Vagina (tissue), 2 donors: ENCODE results near the gene MSI2. TPM values are rescaled to one million over a fixed set of nuclear protein-coding genes. Genes with fewer than 3 reads are reported as not detected.

Experiments used
- DNase-seq, 2 donors: peaks; one replicate each; pipeline ENCODE4 v3.0.0-alpha.2; 2017; ENCODE audit errors: extremely low spot score in 2 of 2
- H3K27ac ChIP-seq: fragments of 200-600 bp; sonication (generic); one replicate; pipeline ENCODE4 v1.5.1; 2019
- H3K27me3 ChIP-seq: fragments of 200-600 bp; sonication (generic); one replicate; pipeline ENCODE4 v1.5.1; 2019
- H3K36me3 ChIP-seq, 2 donors: fragments of 200-600 bp; sonication (generic); one replicate each; pipeline ENCODE4 v1.5.1; 2017 to 2019
- H3K4me1 ChIP-seq: fragments of 200-600 bp; sonication (generic); one replicate; pipeline ENCODE4 v1.5.1; 2019
- H3K4me3 ChIP-seq, 2 donors: fragments of 200-600 bp; sonication (generic); 1 replicate in 1 of 2; 2 replicates in 1 of 2; pipeline ENCODE4 v1.5.1; 2016 to 2019
- H3K9me3 ChIP-seq: fragments of 200-600 bp; sonication (generic); one replicate; pipeline ENCODE4 v1.5.1; 2019
- CTCF ChIP-seq, 3 experiments: fragments of 450-650 bp in 2 of 3; fragments of 200-600 bp in 1 of 3; sonication (generic) in 1 of 3; IDR thresholded peaks; one replicate each; pipeline ENCODE4 v1.5.1; 2017 to 2019; ENCODE audit warnings: antibody characterized with exemption in 3 of 3, mild to moderate bottlenecking in 2 of 3, moderate library complexity in 2 of 3
- POLR2A ChIP-seq, 2 donors: fragments of 450-650 bp; IDR thresholded peaks; one replicate each; pipeline ENCODE4 v1.6.1; 2017; ENCODE audit warnings: antibody characterized with exemption in 2 of 2, mild to moderate bottlenecking in 2 of 2, moderate library complexity in 2 of 2
- POLR2AphosphoS5 ChIP-seq, 2 donors: sonication (generic); formaldehyde crosslinking; IDR thresholded peaks; one replicate each; pipeline ENCODE4 v1.9.0; 2017; ENCODE audit warnings: antibody characterized with exemption in 2 of 2, mild to moderate bottlenecking in 2 of 2, low read depth in 1 of 2; ENCODE audit not compliant: insufficient read depth in 1 of 2
- intact Hi-C: fragments of 100-400 bp; cut with DNase I; formaldehyde crosslinking; loops from one replicate; pipeline ENCODE4 v1.15.1; 2023
- total RNA-seq: library from RNA; depleted of rRNA; stranded (reverse); fragments of >200 nt; gene quantifications from one replicate; pipeline ENCODE4 v1.2.3, GENCODE V29; 2016

MSI2 gene
- total RNA-seq, 1 donor from 2014 or later, result 27.3 TPM

DNA sequence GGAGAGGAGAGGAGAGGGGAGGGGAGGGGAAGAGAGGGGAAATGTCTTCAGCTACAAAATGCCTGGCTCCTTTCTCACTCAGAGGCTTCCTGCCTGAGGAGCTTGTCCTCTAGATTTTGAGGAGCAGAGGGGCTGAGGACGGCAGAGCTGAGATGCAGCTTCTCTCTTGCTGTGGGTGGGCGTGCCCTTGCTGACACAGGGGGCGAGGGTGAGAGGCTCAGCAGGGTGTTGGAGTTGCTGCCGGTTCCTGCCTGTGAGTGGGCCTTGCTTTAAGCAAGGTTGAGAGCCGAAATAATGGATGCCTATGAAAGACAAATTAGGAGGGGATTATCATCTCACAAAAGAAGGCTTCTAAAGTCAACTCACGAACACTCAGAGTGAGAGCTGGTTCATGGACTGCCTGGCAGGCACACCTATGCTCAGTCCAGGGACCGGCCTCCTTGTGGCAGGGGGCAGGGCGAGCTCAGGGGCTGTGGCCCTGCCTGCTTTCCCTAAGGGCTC lies 215.6 kb downstream of the MSI2 start:
- H3K36me3 ChIP-seq, result no peaks in the 10 kb centered on the region
- intact Hi-C loops, result no loop called here
- no peak overlapping the region for H3K27ac ChIP-seq
- peaks cover 15% of the 10 kb centered on the region for H3K4me1 ChIP-seq
- no peaks in the 10 kb centered on the region for H3K9me3 ChIP-seq
- DNase-seq, result no peak
- no peak overlapping the region for H3K4me3 ChIP-seq
- H3K27me3 ChIP-seq, result no peaks in the 10 kb centered on the region
- no peak for TF ChIP-seq POLR2AphosphoS5 (IDR thresholded peaks at IDR 0.05; ENCODE audit: insufficient read depth in 1 of 2, low read depth in 1 of 2)

DNA sequence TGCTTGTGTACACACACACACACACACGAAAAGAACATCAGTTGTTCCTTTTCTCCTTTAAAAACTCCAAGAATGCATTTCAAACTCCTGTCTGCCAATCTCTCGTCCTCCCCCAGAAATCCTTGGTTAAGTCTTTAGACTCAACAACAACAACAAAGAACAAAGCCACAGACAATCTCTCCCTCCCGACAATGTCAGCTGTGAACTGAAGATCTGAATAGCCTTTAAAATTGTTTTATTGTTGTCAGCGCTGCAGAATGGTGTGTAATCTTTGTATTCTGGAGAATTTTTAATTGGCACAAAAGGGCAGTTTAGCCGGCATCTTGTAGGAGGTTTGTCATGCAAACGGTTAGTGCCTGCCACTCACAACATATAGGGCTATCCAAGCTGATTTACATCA lies 219.5 kb downstream of the MSI2 start:
- Histone ChIP-seq H3K4me3 (no peak overlapping the region), H3K36me3 (no peaks in the 10 kb centered on the region), H3K27ac (no peak overlapping the region), H3K27me3 (no peaks in the 10 kb centered on the region), H3K4me1 (peaks cover 15% of the 10 kb centered on the region), H3K9me3 (no peaks in the 10 kb centered on the region)
- TF ChIP-seq POLR2A (IDR thresholded peaks at IDR 0.05) (no peak), POLR2AphosphoS5 (IDR thresholded peaks at IDR 0.05; ENCODE audit: insufficient read depth in 1 of 2, low read depth in 1 of 2) (no peak), CTCF (IDR thresholded peaks at IDR 0.05) (no peak)
- no peak for DNase-seq
- intact Hi-C loops, result no loop called here

DNA sequence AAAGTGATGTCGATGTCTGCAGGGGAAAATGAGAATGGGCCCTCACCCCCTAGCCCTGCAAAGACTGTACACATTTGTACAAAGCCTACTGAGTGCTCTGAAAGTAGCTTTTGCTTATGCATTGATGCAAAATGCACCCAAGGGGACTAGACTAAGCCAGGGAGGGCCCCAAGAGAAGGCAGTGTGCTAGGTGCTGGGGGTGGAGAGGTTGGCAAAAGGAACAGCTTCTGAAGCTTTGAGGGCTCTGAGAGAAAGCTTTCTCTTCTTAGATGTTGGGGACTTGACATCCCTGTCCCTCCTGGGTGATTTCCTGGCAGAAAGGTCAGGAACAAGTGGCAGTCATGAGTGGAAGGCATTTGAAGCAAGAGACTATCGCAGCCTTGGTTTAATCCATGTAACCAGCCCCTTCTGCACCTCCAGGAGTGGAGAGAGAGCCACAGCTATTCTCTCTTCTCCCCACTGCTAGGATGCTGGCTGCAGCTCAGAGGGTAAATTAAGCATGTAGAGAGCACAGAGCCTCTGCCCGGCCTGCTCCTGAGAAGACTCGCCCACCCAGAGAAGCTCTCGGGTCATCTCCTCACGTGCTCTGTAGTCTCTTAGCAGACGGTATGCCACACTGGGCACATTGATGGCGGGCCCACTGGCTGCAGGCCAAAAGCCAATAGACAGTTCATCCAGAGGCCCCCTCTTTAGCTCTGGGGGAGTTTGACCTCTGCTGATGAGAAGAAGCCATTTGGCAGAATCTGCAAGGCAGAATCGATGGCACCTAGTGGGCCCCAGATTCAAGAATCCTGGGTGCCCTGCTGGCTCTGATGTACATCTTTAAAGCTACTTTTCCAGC lies 221.4 kb downstream of the MSI2 start:
- no peak for DNase-seq
- Histone ChIP-seq H3K4me3 (no peak overlapping the region), H3K36me3 (no peaks in the 10 kb centered on the region), H3K27me3 (no peaks in the 10 kb centered on the region), H3K4me1 (peaks cover 15% of the 10 kb centered on the region), H3K9me3 (no peaks in the 10 kb centered on the region), H3K27ac (no peak overlapping the region)
- TF ChIP-seq CTCF (IDR thresholded peaks at IDR 0.05) (no peak), POLR2A (IDR thresholded peaks at IDR 0.05) (no peak)
- intact Hi-C loops, result no loop called here

DNA sequence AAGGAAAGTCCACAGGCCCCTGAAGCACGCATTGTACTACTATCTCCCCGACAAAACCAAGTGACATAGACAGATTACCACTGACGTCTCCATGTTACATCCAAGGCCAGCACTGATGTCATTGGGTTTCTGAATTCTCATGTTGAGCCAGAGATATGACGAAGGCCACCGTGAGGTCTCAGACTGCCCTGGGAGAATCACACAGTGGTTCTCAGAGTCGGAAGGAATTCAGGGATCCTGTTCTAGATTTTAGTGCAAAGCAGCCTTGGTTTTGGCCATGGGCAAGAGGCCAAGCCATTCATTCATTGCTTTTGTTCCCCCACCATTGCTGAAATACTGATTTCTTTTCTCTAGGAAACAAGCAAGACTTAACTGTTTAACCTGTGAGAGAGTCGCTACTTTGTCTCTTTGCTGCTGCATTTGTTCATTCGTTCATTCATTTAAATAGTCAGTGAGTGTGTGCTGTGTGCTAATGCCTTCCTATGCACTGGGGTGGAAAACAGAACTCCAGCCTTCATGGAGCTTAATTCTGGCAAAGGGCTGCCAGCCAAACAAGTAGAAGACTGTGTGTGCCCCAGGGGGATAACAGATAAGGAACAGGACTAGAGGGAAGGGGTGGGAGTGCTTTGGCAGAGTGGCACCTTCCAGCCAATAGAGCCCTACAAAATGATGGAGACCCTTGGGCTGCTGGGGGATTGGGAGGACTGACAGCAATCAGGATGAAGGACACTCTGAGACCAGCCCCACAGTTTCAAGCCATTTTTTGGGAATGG lies 222.3 kb downstream of the MSI2 start:
- TF ChIP-seq POLR2AphosphoS5 (IDR thresholded peaks at IDR 0.05; ENCODE audit: insufficient read depth in 1 of 2, low read depth in 1 of 2), result no peak
- TF ChIP-seq POLR2A (IDR thresholded peaks at IDR 0.05), result no peak
- TF ChIP-seq CTCF (IDR thresholded peaks at IDR 0.05), result no peak
- Histone ChIP-seq H3K4me3 (no peak overlapping the region), H3K27ac (no peak overlapping the region), H3K36me3 (no peaks in the 10 kb centered on the region), H3K4me1 (peaks cover 7% of the 10 kb centered on the region), H3K9me3 (no peaks in the 10 kb centered on the region), H3K27me3 (no peaks in the 10 kb centered on the region)
- intact Hi-C loops, result no loop called here
- DNase-seq, result no peak

GRCh38 chr17:57480438-57481196 lies 224.3 kb downstream of the MSI2 start:
- Histone ChIP-seq H3K9me3 (no peaks in the 10 kb centered on the region), H3K4me3 (no peak overlapping the region), H3K27ac (no peak overlapping the region), H3K36me3 (no peaks in the 10 kb centered on the region), H3K4me1 (no peaks in the 10 kb centered on the region), H3K27me3 (no peaks in the 10 kb centered on the region)
- no peak for DNase-seq
- TF ChIP-seq POLR2AphosphoS5 (IDR thresholded peaks at IDR 0.05; ENCODE audit: insufficient read depth in 1 of 2, low read depth in 1 of 2), result no peak
- intact Hi-C loops, result no loop called here
